Right ventricle myocardium inferior (tissue), 1 donor: ENCODE measurements around the gene RASSF7. TPM values are rescaled to one million over a fixed set of nuclear protein-coding genes. Genes with fewer than 3 reads are reported as not detected.
A peak's percentile ranks its signal among the peaks of the same experiment; 100 is the strongest.

Experiments used
- ATAC-seq: fragments of 200-7000 bp; cut with Tn5 transposase; one replicate; pipeline ENCODE4 v1.9.1; 2020; ENCODE audit warnings: mild to moderate bottlenecking, moderate library complexity
- DNase-seq: peaks from one replicate; pipeline ENCODE4 v3.0.0; 2021; ENCODE audit errors: missing footprints
- intact Hi-C: fragments of 100-400 bp; cut with DNase I; formaldehyde crosslinking; loops from one replicate; pipeline ENCODE4 v1.11.0; 2022
- total RNA-seq: library from RNA; stranded (reverse); fragmentation: NEBNext Ultra II Directional; extraction: Animal tissue kit (Norgen Biotek cat#: 25700); gene quantifications from one replicate; pipeline ENCODE4 v1.2.1, GENCODE V29; 2021
- donor health status: DM: no; HTN: yes; CAD: no; lungs with severe emphysema.

The RASSF7 gene
- total RNA-seq, 1 donor from 2014 or later: 3.9 TPM

- DNase-seq: no peak
- intact Hi-C loops: no loop called here
- no peak for ATAC-seq
Measured at GRCh38 chr11:592918-593317, 32.1 kb downstream of the RASSF7 start.

GRCh38 chr11:593347-593746 is 32.6 kb downstream of the RASSF7 start:
- no peak for DNase-seq
- intact Hi-C loops: no loop called here

GRCh38 chr11:595400-595799 is 34.6 kb downstream of the RASSF7 start:
- ATAC-seq: no peak

More at GRCh38 chr11:593347-593746, 32.6 kb downstream of the RASSF7 start:
- no peak for ATAC-seq

DNA sequence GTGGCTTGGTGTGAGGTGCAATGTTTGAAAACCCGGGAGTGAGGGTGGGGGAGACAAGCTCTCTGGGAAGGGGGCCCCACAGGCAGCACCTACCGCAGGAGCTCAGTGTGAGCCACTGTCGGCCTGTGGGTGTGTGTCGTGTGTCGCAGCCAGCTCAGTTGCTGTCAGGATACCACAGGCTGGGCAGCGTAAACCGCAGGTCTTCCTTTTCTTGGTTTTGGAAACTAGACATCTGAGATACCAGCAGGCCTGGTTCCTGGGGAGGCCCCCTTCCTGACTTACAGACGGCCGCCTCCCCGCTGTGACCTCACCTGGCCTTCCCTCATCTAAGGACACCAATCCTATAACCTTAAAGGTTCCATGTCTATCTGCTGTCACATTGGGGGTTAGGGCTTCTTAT is 35.6 kb downstream of the RASSF7 start:
- ATAC-seq (no peak), DNase-seq (no peak)
- intact Hi-C loops: no loop called here

More at GRCh38 chr11:595400-595799, 34.6 kb downstream of the RASSF7 start:
- intact Hi-C loops: no loop called here
- DNase-seq: no peak

DNA sequence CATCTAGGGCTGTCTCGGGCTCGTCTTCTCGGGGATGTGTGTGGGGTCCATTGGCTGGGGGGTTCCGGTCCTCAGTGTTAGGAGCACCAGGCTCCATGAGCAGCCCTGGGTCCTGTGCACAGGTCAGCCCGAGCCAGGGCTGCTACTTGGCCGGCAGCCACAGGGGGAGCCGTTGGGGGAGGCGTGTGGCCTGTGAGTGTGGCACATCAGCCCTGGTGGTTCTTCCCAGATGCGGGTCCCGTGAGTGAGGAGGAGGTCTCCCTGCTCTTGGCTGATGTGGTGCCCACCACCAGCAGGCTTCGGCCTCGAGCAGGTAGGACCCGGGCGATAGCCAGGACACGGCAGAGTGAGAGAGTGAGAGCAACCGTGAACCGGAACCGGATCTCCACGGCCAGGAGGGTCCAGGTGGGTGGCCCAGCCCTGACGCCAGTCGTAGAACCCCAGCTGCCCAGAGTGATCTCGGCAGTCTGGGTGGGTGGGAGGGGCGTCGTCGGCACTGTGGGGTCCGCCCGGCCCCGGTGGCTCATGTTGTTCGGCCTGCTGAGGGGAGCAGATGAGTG is 36.5 kb downstream of the RASSF7 start:
- no peak for ATAC-seq
- intact Hi-C loops: no loop called here

GRCh38 chr11:598005-598680 is 37.4 kb downstream of the RASSF7 start:
- intact Hi-C loops: no loop called here
- DNase-seq (no peak), ATAC-seq (no peak)

More for the DNA sequence above, 36.5 kb downstream of the RASSF7 start:
- no peak for DNase-seq

- ATAC-seq (no peak), DNase-seq (no peak)
- intact Hi-C loops: no loop called here
Measured at GRCh38 chr11:601573-602245, 40.9 kb downstream of the RASSF7 start.

DNA sequence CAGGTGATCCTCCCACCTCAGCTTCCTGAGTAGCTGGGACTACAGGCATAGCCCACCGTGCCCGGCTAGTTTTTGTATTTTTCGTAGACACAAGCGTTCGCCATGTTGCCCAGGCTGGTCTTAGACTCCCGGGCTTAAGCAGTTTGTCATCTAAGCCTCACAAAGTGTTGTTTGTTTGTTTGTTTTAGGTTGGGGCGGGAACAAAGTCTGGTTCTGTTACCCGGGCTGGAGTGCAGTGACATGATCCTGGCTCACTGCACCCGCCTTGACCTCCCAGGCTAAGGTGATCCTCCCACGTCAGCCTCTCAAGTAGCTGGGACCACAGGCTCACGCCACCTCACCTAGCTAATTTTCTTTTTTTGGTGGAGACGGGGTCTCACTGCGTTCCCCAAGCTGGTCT is 42.4 kb downstream of the RASSF7 start:
- intact Hi-C loops: no loop called here
- no peak for ATAC-seq
- DNase-seq: no peak

DNA sequence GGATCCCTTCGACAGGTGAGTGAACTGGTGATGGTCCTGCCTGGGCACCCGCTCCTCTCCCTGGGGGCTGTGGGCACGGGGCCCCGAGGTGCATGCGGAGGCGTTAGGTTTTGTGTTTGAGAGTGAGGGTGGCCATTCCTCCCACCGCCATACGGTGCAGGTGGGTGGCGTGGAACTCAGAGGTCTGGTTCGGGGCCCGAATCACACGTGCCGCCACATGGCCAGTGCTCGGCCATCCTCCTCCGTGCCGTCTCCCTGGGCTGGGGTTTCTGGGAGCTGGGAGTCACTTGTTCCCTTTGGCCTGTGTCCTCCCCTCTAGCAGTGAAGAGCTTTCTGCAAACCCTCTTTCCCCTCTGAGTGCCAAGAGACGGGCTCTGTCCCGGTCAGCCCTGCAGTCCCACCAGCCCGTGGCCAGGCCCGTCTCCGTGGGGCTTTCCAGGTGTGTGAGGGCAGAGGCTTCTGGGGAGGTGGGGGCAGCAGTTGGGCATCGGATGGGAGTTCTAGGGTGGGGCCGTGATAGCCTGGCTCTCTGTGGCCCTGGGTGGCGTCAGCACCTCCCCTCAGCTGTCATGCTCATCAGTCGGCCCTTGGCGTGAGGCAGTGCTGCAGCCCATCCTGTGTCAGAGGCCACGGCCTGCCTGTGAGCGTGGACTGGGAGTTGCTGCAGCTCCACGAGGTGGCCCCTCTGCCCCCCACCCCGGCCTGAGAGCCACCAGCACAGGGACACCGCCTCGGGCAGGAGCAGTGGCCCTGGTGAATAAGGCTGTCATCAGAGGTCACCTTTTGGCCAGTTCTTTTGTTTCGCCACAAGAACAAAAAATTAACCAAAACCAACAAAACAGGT is 44.7 kb downstream of the RASSF7 start:
- no peak for DNase-seq
- intact Hi-C loops: no loop called here
- no peak for ATAC-seq

DNA sequence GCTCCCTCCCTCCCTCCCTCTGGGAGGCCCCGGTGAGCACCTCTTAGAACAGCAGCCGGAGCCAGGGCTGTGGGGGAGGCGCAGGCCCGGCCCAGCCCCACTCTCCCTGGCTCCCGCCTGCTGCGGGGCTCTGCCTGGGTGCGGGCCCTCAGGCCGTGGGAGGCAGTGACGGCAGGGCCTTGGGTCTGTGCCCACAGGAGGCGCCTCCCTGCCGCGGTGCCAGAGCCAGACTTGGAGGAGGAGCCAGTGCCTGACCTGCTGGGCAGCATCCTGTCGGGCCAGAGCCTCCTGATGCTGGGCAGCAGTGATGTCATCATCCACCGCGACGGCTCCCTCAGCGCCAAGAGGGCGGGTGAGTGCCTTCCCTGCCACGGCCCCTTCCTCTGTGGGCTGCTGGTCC is 45.5 kb downstream of the RASSF7 start:
- DNase-seq (no peak), ATAC-seq (peak; percentile 85)
- intact Hi-C loops: no loop called here

GRCh38 chr11:607020-607780 is 46.4 kb downstream of the RASSF7 start:
- DNase-seq: no peak
- intact Hi-C loops: no loop called here
- ATAC-seq: no peak

- no peak for ATAC-seq
- DNase-seq: no peak
- intact Hi-C loops: no loop called here
Measured at GRCh38 chr11:607971-608659, 47.3 kb downstream of the RASSF7 start.

DNA sequence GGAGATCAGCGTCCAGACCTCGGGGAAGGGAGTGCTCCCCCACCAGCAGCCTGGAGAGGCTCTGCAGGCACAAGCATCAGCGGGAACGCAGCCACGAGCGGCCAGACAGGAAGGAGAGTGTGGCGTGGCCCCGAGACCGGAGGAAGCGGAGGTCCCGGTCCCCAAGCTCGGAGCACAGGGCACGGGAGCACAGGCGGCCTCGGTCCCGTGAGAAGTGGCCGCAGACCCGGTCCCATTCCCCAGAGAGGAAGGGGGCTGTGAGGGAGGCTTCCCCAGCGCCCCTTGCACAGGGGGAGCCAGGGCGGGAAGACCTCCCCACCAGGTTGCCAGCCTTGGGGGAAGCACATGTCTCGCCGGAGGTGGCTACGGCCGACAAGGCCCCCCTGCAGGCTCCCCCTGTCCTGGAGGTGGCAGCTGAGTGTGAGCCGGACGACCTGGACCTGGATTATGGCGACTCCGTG is 48.1 kb downstream of the RASSF7 start:
- ATAC-seq (no peak), DNase-seq (no peak)
- intact Hi-C loops: no loop called here

DNA sequence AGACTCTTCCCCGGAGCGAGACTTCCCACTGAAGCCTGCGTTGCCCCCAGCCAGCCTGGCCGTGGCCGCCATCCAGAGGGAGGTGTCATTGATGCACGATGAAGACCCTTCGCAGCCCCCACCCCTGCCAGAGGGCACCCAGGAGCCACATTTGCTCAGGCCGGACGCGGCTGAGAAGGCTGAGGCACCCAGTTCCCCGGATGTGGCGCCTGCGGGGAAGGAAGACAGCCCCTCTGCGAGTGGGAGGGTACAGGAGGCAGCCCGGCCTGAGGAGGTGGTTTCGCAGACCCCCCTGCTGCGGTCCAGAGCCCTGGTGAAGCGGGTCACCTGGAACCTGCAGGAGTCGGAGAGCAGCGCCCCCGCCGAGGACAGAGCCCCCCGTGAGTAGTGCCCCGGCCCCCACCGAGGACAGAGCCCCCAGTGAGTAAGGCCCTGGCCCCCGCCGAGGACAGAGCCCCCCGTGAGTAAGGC is 48.6 kb downstream of the RASSF7 start:
- no peak for ATAC-seq
- no peak for DNase-seq
- intact Hi-C loops: no loop called here

GRCh38 chr11:610146-610801 is 49.5 kb downstream of the RASSF7 start:
- DNase-seq: no peak
- intact Hi-C loops: loop anchor here (5.0 kb wide), 1 partner anchor 33 kb away; the partner anchor contains the start of gene PHRF1
- ATAC-seq: no peak

GRCh38 chr11:611001-611996 is 50.5 kb downstream of the RASSF7 start:
- no peak for ATAC-seq
- no peak for DNase-seq
- intact Hi-C loops: loop anchor here (5.0 kb wide), 1 partner anchor 34 kb away; the partner anchor contains the start of gene PHRF1
